Prostate gland (tissue), 2 donors: ENCODE results near the gene NINJ2.

ENCODE experiments used
- CTCF ChIP-seq, 4 experiments: fragments of 200-600 bp in 2 of 4; fragments of 450-650 bp in 2 of 4; sonication (generic) in 2 of 4; IDR thresholded peaks; 1 replicate in 3 of 4; 2 replicates in 1 of 4; pipeline ENCODE4 v1.5.1; 2016 to 2019; ENCODE audit warnings: antibody characterized with exemption in 4 of 4, mild to moderate bottlenecking in 2 of 4, moderate library complexity in 2 of 4
- POLR2A ChIP-seq: fragments of 450-650 bp; IDR thresholded peaks from one replicate; pipeline ENCODE4 v1.6.1; 2016; ENCODE audit warnings: antibody characterized with exemption, mild to moderate bottlenecking

DNA sequence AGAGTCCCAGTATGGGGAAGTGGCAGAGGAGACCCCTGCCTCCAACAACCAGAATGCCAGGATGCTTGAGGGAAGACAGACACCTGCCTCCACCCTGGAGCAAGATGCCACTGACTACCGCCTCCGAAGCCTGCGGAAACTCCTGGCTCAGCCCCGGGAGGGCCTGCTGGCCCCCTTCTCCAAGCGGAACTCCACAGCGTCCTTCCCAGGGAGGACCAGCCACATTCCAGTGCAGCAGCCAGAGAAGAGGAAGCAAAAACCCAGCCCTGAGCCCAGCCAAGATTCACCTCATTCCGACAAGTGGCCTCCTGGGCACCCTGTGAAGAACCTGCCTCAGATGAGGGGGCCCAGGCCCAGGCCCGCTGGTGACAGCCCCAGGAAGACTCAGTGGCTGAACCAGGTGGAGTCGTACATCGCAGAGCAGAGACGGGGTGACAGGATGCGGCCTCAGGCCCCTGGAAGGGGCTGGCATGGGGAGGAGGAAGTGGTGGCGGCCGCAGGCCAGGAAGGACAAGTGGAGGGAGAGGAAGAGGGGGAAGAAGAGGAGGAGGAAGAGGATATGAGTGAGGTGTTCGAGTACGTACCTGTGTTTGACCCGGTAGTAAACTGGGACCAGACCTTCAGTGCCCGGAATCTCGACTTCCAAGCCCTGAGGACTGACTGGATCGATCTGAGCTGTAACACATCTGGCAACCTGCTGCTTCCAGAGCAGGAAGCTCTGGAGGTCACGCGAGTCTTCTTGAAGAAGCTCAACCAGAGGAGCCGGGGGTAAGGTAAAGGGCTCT lies 109.8 kb downstream of the NINJ2 start:
- no peak for TF ChIP-seq POLR2A
- no peak for TF ChIP-seq CTCF (IDR thresholded peaks at IDR 0.05)
